Fibroblast of villous mesenchyme (primary cell): ENCODE results near the gene OR13J1. TPM values are rescaled to one million over a fixed set of nuclear protein-coding genes. Genes with fewer than 3 reads are reported as not detected.
"Not testable (repeated sequence)": the region's sequence is repeated elsewhere in the genome, so short reads cannot be mapped to it uniquely, and the experiment has no call there.

Experiments
- DNase-seq: peaks from one replicate; pipeline ENCODE4 v3.0.0-alpha.2; 2010; ENCODE audit warnings: low read depth
- H3K4me3 ChIP-seq: 2 replicates; pipeline ENCODE4 v1.5.1; 2011; ENCODE audit warnings: low read depth, mild to moderate bottlenecking, low read length
- CTCF ChIP-seq: IDR thresholded peaks from 2 replicates; pipeline ENCODE4 v1.5.1; 2012; ENCODE audit warnings: low read depth, mild to moderate bottlenecking, low read length; ENCODE audit not compliant: insufficient read depth
- total RNA-seq: library from RNA; depleted of rRNA; stranded (reverse); fragments of >200 nt; gene quantifications from 2 replicates; pipeline ENCODE4 v1.2.3, GENCODE V29; 2012

Gene OR13J1
- total RNA-seq = not detected in 2 replicates

DNA sequence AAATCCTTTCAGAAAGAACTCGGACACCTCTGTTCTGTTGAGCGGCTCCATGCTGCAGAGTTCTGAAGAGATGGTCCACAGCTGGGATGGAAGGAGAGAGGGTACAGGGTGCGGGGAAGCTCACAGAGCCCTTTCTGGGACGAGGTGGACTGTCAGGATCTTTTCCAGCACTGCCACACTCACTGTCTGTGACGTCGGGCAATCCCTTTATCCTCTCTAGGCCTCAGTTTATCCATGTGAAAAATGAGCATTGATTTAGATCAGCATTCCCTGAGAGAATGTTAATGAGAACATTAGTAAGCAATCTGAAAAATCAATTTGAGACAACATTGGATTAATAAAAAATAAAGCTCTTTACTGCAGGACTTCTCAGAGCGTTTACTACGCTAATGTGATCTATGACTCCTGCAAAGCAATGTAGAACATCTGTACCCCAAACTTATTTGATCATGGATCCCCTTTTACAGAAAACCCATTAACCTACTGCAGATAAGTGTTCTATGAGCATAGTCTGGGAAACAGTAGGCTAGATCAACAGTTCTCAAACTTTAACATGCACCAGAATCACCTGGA lies at the start of gene OR13J1:
OR13J1 (minus strand) TSS at position 51 of the 573 bp plus-strand sequence; CDS start at position 51, 0 bp downstream.
- no peak for TF ChIP-seq CTCF
- DNase-seq = no peak
- H3K4me3 ChIP-seq = no peak within 1 kb of the TSS

DNA sequence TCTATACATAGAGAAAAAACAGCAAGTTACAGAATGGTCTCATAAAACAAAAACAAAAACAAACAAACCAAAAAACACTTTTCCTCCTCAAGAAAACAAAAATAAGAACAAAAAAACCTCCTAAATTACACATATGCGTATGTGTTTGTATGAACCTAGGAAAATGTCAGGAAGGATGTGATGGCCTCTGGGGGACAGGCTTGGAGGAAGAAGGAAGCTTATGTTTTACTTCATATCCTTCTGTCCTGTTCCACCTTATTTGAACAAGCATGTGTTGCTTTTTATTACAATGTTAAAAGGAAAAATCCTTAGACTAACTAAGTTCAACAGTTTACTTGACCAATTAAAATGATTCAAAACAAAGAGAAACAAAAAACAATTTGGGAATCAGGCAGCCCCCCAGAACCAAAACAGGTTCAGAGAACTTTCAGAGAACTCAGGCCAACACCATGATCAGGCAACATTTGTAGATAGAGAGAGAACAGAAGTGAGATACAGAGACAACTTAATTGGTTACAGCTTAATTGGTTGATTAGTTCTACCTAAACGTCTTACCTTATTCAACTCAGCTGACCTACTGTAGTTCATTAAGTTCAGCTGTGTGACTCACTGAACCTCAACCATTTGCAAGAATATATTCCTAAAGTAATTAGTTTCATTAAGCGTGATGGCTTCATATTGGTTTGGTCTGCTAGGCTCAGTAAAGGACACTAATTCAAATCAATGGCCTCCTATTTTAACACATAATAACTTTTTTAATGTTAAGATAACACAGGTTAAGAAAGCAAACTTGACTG lies 49.2 kb upstream of the OR13J1 start:
- TF ChIP-seq CTCF = no peak
- no peak for DNase-seq
- no peak overlapping the region for H3K4me3 ChIP-seq

- H3K4me3 ChIP-seq = no peak overlapping the region
- no peak for DNase-seq
- no peak for TF ChIP-seq CTCF
These were observed 48.6 kb upstream of the OR13J1 start for GRCh38 chr9:35918780-35919179.

DNA sequence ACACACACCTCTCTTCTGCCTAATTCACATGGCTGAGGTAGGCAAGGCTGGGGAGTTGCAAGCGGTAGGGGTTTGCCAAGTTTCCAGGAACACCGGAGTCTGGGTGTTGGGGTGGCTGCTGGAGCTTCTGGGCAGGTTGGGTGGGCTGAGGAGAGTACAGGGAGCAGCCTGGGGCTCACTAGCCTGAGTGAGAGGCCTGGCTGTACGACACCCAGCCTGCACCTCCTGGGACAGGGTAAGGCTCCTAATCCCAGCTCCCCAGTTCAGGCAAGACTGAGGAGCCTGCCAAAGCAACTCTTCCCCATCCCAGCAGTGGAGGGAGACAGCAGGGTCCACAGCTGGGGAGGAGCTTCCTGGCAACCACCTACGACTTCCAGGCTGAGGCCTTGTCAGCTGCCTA lies 47.1 kb upstream of the OR13J1 start:
- H3K4me3 ChIP-seq = no peak overlapping the region
- DNase-seq = no peak
- no peak for TF ChIP-seq CTCF

GRCh38 chr9:35915681-35916294 lies 45.6 kb upstream of the OR13J1 start:
- H3K4me3 ChIP-seq = no peak overlapping the region
- no peak for TF ChIP-seq CTCF
- DNase-seq = no peak

DNA sequence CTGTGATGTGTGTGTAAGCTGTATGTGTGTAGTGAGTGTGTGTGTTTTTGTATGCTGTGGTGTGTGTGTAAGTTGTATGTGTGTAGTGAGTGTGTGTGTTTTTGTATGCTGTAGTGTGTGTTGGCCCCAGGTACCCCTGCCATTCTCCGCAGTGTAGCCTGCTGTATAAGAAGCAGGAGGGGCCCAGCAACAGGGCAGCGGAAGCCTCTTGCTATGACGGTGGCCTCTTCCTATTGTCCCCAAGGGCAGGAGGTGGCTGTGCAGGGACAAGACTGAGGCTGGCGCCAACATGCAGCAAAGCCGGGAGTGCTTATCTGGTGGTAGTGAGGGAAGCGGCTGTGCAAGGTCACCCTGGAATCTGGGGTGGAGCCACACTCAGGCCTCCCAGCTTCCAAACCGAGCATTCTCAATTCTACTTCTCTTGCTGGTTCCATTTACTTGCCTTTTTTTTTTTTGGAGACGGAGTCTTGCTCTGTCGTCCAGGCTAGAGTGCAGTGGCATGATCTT lies 44.2 kb upstream of the OR13J1 start:
- no peak for TF ChIP-seq CTCF
- no peak for DNase-seq

GRCh38 chr9:35913429-35913828 lies 43.2 kb upstream of the OR13J1 start:
- not testable (repeated sequence) for DNase-seq, H3K4me3 ChIP-seq

More for the DNA sequence above, 44.2 kb upstream of the OR13J1 start:
- no peak overlapping the region for H3K4me3 ChIP-seq
